Ascending aorta (tissue), 2 donors: Measurements from ENCODE around the gene ADPRH. TPM values are rescaled to one million over a fixed set of nuclear protein-coding genes. Genes with fewer than 3 reads are reported as not detected.

Experiments
- DNase-seq, 2 donors: peaks; one replicate each; pipeline ENCODE4 v3.0.0-alpha.2; 2019; ENCODE audit warnings: low spot score in 2 of 2
- H3K27ac ChIP-seq, 2 donors: fragments of 200-600 bp; sonication (generic); one replicate each; pipeline ENCODE4 v1.5.1; 2016 to 2017; ENCODE audit warnings: mild to moderate bottlenecking in 1 of 2
- H3K27me3 ChIP-seq: fragments of 200-600 bp; sonication (generic); one replicate; pipeline ENCODE4 v1.5.1; 2017
- H3K36me3 ChIP-seq, 2 donors: fragments of 200-600 bp; sonication (generic); one replicate each; pipeline ENCODE4 v1.5.1; 2016
- H3K4me1 ChIP-seq, 2 donors: fragments of 200-600 bp; sonication (generic); one replicate each; pipeline ENCODE4 v1.5.1; 2016 to 2017; ENCODE audit warnings: mild to moderate bottlenecking in 1 of 2
- H3K4me3 ChIP-seq, 2 donors: fragments of 200-600 bp; sonication (generic); one replicate each; pipeline ENCODE4 v1.5.1; 2016 to 2017; ENCODE audit warnings: mild to moderate bottlenecking in 1 of 2
- H3K9me3 ChIP-seq, 2 donors: fragments of 200-600 bp; sonication (generic); one replicate each; pipeline ENCODE4 v1.5.1; 2016
- intact Hi-C: fragments of 100-400 bp; cut with DNase I; formaldehyde crosslinking; loops from one replicate; pipeline ENCODE4 v1.15.1; 2023
- total RNA-seq: library from RNA; depleted of rRNA; stranded (reverse); fragments of >200 nt; gene quantifications from one replicate; pipeline ENCODE4 v1.1.0, GENCODE V29; 2016
- TF ChIP-seq, protein P1 (sequence below), 3 experiments: fragments of 200-600 bp in 2 of 3; fragments of 450-650 bp in 1 of 3; sonication (generic) in 2 of 3; IDR thresholded peaks; one replicate each; pipeline ENCODE4 v1.5.1; 2016 to 2019; ENCODE audit warnings: antibody characterized with exemption in 3 of 3, mild to moderate bottlenecking in 1 of 3, moderate library complexity in 1 of 3

Gene ADPRH
- total RNA-seq, 1 donor from 2014 or later: 32.1 TPM

DNA sequence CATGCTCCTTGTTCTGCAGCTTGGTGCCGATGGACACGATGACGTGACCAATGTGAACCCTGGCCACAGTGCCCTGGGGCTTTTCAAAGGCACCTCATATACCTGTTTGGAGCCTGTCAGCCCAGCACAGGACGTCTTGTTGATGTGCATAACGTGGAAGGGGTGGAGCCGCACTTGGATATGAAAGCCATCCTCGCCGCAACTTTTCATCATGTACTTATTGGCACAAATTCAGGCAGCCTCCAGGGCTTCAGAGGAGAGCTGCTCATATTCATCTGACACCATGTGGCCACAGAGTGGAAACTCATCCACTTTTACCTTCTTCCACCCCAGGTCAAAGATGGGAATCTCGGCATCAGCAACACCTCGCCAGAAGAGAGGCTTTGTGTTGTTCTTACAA lies 56.4 kb downstream of the ADPRH start:
- H3K36me3 ChIP-seq: no peaks in the 10 kb centered on the region
- H3K4me1 ChIP-seq: peaks cover 3 to 30% of the 10 kb centered on the region in 2 donors
- no peak overlapping the region for H3K4me3 ChIP-seq
- TF ChIP-seq, protein P1, sequence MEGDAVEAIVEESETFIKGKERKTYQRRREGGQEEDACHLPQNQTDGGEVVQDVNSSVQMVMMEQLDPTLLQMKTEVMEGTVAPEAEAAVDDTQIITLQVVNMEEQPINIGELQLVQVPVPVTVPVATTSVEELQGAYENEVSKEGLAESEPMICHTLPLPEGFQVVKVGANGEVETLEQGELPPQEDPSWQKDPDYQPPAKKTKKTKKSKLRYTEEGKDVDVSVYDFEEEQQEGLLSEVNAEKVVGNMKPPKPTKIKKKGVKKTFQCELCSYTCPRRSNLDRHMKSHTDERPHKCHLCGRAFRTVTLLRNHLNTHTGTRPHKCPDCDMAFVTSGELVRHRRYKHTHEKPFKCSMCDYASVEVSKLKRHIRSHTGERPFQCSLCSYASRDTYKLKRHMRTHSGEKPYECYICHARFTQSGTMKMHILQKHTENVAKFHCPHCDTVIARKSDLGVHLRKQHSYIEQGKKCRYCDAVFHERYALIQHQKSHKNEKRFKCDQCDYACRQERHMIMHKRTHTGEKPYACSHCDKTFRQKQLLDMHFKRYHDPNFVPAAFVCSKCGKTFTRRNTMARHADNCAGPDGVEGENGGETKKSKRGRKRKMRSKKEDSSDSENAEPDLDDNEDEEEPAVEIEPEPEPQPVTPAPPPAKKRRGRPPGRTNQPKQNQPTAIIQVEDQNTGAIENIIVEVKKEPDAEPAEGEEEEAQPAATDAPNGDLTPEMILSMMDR (IDR thresholded peaks at IDR 0.05): no peak
- H3K9me3 ChIP-seq: no peaks in the 10 kb centered on the region
- no peaks in the 10 kb centered on the region for H3K27me3 ChIP-seq
- intact Hi-C loops: no loop called here
- peak in 1 of 2 donors; percentile 60 for DNase-seq
- H3K27ac ChIP-seq: peak overlapping the region; percentile 2 to 11

DNA sequence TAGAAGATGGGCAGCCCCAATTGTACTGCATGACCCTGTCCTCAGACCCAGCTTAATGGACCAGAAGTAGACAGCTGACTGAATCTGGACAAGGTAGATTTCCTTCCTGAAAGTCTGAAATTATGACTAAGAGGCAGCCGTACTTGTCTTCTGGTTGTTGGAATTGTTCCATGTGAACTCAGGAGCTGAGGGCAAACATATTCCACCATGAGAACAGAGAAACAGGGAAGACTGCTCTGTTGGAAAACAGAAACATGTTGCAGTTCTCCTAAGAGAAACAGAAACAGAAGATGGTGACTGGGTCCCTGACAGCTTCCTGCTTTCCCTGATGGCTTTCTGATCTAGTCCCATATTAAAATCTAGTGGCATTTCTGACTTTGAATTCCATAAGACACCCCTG lies 57.0 kb downstream of the ADPRH start:
- Histone ChIP-seq H3K4me1 (peaks cover 3 to 24% of the 10 kb centered on the region in 2 donors), H3K27me3 (no peaks in the 10 kb centered on the region), H3K9me3 (peaks cover 0 to 3% of the 10 kb centered on the region in 2 donors), H3K36me3 (peaks cover 0 to 3% of the 10 kb centered on the region in 2 donors), H3K4me3 (no peak overlapping the region), H3K27ac (peak overlapping the region; percentile 2 to 11)
- DNase-seq: no peak
- TF ChIP-seq, protein P1 (IDR thresholded peaks at IDR 0.05): no peak
- intact Hi-C loops: no loop called here

DNA sequence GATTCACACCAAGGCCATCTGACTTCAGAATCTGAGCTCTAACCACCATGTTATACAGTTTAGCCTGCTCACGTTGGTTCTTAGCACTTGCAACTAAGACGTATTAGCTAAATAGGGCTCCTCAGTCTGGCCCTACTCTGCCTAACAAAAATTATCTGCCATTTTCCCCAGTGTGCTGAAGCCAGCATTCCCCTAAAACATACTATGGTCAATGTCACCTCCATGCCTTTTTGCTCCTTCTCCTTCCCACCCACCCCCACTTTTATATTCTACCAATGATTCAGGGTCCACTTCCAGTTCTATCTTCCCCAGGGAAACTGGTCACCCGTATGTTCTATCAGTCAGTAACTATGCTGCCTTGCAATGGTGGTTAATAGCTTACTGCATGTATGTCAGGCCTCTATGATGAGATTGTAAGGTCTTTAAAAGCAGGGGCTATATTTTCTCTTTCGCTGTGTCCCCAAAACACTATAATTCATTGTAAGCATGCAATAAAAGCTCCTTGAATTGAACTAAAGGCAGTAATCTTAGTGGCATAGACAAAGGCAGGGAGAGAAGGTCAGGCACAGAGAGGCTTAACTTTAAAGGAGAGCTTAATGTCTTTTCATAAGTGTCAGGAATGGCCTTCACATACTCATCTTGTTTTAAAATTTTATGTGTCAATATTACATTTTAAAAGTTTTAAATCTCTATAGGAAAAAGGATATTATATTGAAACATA lies 57.8 kb downstream of the ADPRH start:
- Histone ChIP-seq H3K4me1 (peaks cover 3 to 17% of the 10 kb centered on the region in 2 donors), H3K9me3 (peaks cover 0 to 4% of the 10 kb centered on the region in 2 donors), H3K4me3 (no peak overlapping the region), H3K27ac (peak overlapping the region; percentile 78 to 83), H3K27me3 (no peaks in the 10 kb centered on the region), H3K36me3 (peaks cover 0 to 11% of the 10 kb centered on the region in 2 donors)
- no peak for DNase-seq
- intact Hi-C loops: no loop called here
- TF ChIP-seq, protein P1 (IDR thresholded peaks at IDR 0.05): no peak

DNA sequence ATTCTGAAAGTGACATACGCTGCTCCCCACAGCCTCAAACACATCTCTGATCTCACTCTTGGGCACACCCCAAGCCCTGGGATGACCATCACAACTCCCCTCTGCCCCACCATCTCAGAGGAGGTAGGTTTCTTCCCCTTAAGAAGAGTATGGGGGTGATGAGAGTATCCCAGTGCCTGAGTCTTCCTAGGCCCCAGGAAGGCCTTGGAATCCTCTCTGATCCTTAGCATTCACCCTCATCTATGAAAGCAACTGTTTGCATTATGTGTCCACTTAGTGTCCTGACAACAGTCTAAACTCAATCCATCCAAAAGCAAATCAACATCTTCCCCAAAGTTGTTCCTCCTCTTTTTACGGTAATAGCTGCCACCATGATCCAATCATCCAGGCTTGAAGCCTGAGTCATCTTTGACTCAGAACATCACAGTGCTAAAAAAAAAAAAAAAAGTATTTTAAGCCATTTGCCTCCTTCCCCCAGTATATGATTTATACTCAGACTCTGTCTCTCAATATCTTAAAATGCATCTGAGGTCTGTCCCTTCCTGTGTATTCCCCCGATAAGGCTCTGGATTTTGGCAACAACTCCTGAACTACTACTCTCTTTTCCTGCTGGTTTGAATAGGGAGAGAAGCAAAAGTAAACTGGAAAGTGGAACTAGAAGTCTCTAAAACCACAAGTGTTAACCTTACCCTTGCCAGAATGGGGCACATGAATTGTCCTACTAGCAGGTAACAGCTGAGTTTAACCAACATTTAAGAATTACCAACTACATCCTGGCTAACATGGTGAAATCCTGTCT lies 58.6 kb downstream of the ADPRH start:
- intact Hi-C loops: no loop called here
- Histone ChIP-seq H3K9me3 (peaks cover 0 to 4% of the 10 kb centered on the region in 2 donors), H3K4me1 (peaks cover 3 to 9% of the 10 kb centered on the region in 2 donors), H3K4me3 (peak overlapping the region in 1 of 2 donors; percentile 7), H3K36me3 (peaks cover 0 to 19% of the 10 kb centered on the region in 2 donors), H3K27me3 (no peaks in the 10 kb centered on the region), H3K27ac (peak overlapping the region; percentile 78 to 83)
- peak in 1 of 2 donors; percentile 63 for DNase-seq
- TF ChIP-seq, protein P1 (IDR thresholded peaks at IDR 0.05): no peak

Other genes starting within 250 kb of the ADPRH start
- gene TMEM39A, start 115.9 kb upstream of the ADPRH start, total RNA-seq: 115 TPM
- gene POGLUT1, start 110.5 kb upstream of the ADPRH start, total RNA-seq: 30.3 TPM
- 31.1 TPM for gene TIMMDC1, start 80.9 kb upstream of the ADPRH start, total RNA-seq
- gene CD80, start 19.9 kb upstream of the ADPRH start, total RNA-seq: 3.2 TPM
- 15.0 TPM for gene PLA1A, start 18.4 kb downstream of the ADPRH start, total RNA-seq
- gene POPDC2, start 81.1 kb downstream of the ADPRH start, total RNA-seq: 4.7 TPM
- 12.5 TPM for gene COX17, start 97.9 kb downstream of the ADPRH start, total RNA-seq
- 3.5 TPM for gene CFAP91, start 123.5 kb downstream of the ADPRH start, total RNA-seq
- gene NR1I2, start 202.6 kb downstream of the ADPRH start, total RNA-seq: not detected